ENCODE results near the gene HIPK3.
"Not testable (repeated sequence)": the region's sequence is repeated elsewhere in the genome, so short reads cannot be mapped to it uniquely, and the experiment has no call there.

The HIPK3 gene

DNA sequence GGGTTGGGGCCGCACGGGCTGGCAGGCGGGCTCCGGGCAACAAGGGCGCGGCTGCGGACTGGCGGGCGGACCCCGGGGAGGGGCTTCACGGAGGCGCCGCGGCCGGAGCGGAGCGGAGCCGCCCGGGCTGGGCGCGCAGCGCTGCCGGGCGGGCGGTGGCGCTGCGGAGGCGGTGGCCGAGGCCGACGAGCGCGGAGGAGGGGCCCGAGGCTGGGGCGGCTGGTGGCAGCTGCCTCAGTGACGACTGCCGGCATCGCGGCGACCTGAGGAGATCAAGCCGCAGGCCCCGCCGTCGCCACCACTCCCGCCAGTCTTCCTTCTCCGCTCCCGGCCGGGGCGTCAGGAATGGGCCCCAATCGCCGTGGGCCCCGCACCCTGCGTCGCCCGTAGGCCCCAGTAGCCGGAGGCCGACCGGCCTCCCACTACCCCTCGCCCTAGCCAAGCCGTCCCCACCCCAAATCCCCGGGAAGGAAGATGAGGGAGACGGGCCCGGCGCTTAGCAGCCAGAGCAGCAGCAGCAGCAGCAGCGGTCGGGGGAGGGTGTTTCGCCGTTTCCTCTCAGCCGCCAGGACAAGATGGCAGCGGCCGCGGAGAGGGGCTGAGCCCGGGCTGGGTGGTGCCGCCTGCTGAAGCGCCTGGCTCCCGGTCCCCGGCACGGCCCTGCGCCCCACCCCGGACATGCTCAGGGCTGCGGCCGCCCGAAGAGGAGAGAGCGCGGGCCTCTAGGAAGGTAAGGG lies at the start of gene HIPK3:
TSS of gene HIPK3 (plus strand) at position 222 of the 737 bp plus-strand sequence.
- Mint-ChIP-seq H3K27ac (peak within 1 kb of the TSS; percentile 99), H3K4me3 (peak within 1 kb of the TSS; percentile 98), H3K36me3 (ENCODE audit: low read depth) (peaks cover 13% of the 10 kb centered on the region), H3K27me3 (ENCODE audit: low read depth) (no peaks in the 10 kb centered on the region), H3K9me3 (peaks cover 4% of the 10 kb centered on the region), H3K4me1 (ENCODE audit: low read depth) (peaks cover 31% of the 10 kb centered on the region)
- DNase-seq (ENCODE audit: low spot score): peak; percentile 82

DNA sequence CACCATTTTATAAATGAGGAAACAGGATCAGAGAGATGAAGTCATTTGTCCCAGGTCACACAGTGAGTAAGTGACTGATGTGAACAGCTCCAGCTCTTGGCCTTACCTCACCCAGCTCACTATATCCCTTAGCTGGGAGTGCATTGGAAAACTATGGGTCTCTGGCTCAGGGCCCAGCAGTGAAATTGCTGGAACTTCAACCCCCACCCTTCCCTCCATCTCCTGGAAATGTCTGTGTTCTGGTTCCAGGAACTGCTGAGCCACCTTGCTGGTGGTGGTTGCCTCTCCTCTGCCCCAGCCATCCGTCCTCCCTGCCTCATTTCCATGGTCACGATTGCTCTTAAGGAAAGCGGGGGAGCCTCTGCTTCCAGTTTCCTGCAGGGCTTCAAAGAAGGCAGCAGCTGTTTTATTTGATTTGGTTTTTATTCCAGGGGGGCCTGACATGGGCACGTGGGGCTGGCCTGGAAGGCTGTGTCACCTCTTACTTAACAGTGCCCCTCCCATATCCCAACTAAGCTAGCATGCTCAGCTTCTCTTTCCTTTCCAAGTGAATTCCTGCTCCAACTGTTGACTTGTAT lies 49.7 kb upstream of the HIPK3 start:
- no peak overlapping the region for H3K27ac Mint-ChIP-seq
- no peaks in the 10 kb centered on the region for H3K9me3 Mint-ChIP-seq
- no peaks in the 10 kb centered on the region for H3K36me3 Mint-ChIP-seq (ENCODE audit: low read depth)
- H3K4me3 Mint-ChIP-seq: no peak overlapping the region
- DNase-seq (ENCODE audit: low spot score): no peak
- no peaks in the 10 kb centered on the region for H3K4me1 Mint-ChIP-seq (ENCODE audit: low read depth)
- peaks cover 3% of the 10 kb centered on the region for H3K27me3 Mint-ChIP-seq (ENCODE audit: low read depth)

DNA sequence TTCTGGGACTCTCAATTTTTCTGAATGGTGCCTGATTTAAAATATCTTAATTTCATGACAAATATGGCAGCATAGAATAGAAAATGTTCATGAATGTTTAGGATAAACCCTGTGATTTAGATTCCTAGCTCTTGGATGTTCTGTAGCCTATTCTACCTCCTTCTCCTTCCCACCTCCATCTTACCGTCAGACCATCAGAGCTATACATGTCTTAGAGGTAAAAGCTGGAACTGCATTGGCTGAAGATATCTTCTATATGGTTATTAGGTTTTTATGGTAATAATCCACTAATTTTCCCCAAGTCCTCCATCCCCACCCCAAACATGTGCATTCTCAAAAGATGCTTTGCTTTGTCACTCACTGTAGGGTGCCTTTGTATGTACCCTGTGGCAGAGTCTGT lies 49.0 kb upstream of the HIPK3 start:
- H3K4me3 Mint-ChIP-seq: no peak overlapping the region
- H3K27ac Mint-ChIP-seq: no peak overlapping the region
- H3K4me1 Mint-ChIP-seq (ENCODE audit: low read depth): no peaks in the 10 kb centered on the region
- H3K9me3 Mint-ChIP-seq: no peaks in the 10 kb centered on the region
- no peak for DNase-seq (ENCODE audit: low spot score)
- H3K27me3 Mint-ChIP-seq (ENCODE audit: low read depth): peaks cover 3% of the 10 kb centered on the region
- H3K36me3 Mint-ChIP-seq (ENCODE audit: low read depth): no peaks in the 10 kb centered on the region

DNA sequence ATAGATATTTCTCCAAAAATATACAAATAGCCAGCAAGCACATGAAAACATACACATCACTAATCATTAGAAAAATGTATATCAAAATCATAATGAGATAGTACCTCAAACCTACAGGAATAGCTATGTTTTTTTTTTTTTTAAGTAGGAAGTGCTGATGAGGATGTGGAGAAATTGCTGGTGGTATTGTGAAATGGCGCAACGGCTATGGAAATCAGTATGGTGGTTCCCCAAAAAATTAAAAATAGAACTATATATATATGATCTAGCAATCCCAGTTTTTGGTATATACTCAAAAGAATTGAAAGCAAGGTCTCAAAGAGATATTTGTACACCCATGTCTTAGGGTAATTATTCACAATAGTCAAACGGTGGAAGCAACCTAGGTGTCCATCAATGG lies 46.0 kb upstream of the HIPK3 start:
- Mint-ChIP-seq H3K36me3 (ENCODE audit: low read depth) (no peaks in the 10 kb centered on the region), H3K4me1 (ENCODE audit: low read depth) (no peaks in the 10 kb centered on the region), H3K27me3 (ENCODE audit: low read depth) (peaks cover 3% of the 10 kb centered on the region), H3K4me3 (no peak overlapping the region), H3K9me3 (no peaks in the 10 kb centered on the region), H3K27ac (no peak overlapping the region)
- DNase-seq (ENCODE audit: low spot score): no peak

DNA sequence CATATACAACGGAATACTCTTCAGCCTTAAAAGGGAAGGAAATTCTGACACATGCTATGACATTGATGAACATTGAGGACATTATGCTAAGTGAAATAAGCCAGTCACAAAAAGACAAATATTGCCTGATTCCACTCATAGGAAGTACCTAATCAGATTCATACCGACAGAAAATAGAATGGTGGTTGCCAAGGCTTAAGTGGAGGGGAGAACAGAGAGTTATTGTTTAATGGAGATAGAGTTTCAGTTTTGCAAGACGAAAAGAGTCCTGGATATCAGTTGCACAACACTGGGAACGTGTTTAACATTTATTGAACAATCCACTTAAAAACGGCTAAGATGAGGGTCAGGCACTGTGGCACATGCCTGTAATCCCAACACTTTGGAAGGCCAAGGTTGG lies 45.6 kb upstream of the HIPK3 start:
- Mint-ChIP-seq H3K27me3 (ENCODE audit: low read depth) (peaks cover 3% of the 10 kb centered on the region), H3K4me3 (no peak overlapping the region), H3K27ac (no peak overlapping the region), H3K9me3 (no peaks in the 10 kb centered on the region), H3K4me1 (ENCODE audit: low read depth) (no peaks in the 10 kb centered on the region), H3K36me3 (ENCODE audit: low read depth) (no peaks in the 10 kb centered on the region)
- DNase-seq (ENCODE audit: low spot score): no peak

DNA sequence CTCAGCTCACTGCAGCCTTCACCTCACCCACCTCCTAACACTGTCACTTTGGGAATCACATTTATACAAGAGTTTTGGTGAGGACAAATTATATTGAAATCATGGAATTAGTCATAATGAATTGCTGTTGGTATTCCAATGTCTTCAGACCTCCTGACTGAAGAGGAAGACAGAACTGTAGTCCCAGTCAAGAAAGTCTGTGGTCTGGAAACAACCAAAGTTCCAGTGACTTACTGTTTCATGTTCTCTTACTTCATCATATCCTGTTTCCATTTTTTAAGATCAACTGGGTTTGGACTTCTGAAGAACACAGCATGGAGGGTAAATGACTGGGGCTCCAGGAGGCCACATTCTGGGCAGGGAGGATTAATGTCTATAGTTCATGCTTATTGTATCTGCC lies 43.0 kb upstream of the HIPK3 start:
- Mint-ChIP-seq H3K36me3 (ENCODE audit: low read depth) (no peaks in the 10 kb centered on the region), H3K27ac (no peak overlapping the region), H3K9me3 (no peaks in the 10 kb centered on the region), H3K4me1 (ENCODE audit: low read depth) (no peaks in the 10 kb centered on the region), H3K4me3 (no peak overlapping the region), H3K27me3 (ENCODE audit: low read depth) (peaks cover 2% of the 10 kb centered on the region)
- DNase-seq (ENCODE audit: low spot score): no peak

DNA sequence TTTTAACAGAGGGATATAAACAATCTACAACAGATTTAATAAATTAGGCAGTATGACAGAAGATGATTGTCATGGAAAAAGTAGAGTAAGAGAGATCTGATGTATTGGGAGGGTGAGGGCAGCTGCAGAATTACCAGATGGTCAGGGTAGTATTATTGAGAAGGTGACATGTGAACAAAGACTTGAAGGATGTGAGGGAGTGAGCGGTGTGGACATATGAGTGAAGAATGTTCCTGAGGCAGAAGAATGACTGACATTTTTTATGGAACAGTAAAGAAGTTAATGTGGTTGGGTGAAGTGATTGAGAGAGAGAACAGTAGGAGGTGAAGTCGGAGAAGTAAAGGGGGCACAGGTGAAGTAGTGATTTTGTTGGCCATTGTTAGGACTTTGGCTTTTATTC lies 42.4 kb upstream of the HIPK3 start:
- no peak overlapping the region for H3K4me3 Mint-ChIP-seq
- H3K4me1 Mint-ChIP-seq (ENCODE audit: low read depth): no peaks in the 10 kb centered on the region
- DNase-seq (ENCODE audit: low spot score): no peak
- H3K27ac Mint-ChIP-seq: no peak overlapping the region
- peaks cover 2% of the 10 kb centered on the region for H3K27me3 Mint-ChIP-seq (ENCODE audit: low read depth)
- no peaks in the 10 kb centered on the region for H3K9me3 Mint-ChIP-seq
- no peaks in the 10 kb centered on the region for H3K36me3 Mint-ChIP-seq (ENCODE audit: low read depth)

DNA sequence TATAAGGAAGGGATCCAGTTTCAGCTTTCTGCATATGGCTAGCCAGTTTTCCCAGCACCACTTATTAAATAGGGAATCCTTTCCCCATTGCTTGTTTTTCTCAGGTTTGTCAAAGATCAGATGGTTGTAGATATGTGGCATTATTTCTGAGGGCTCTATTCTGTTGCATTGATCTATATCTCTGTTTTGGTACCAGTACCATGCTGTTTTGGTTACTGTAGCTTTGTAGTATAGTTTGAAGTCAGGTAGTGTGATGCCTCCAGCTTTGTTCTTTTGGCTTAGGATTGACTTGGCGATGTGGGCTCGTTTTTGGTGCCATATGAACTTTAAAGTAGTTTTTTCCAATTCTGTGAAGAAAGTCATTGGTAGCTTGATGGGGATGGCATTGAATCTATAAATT lies 40.5 kb upstream of the HIPK3 start:
- H3K9me3 Mint-ChIP-seq; H3K4me1 Mint-ChIP-seq (ENCODE audit: low read depth); H3K27me3 Mint-ChIP-seq (ENCODE audit: low read depth); H3K36me3 Mint-ChIP-seq (ENCODE audit: low read depth); H3K4me3 Mint-ChIP-seq; H3K27ac Mint-ChIP-seq; DNase-seq (ENCODE audit: low spot score): not testable (repeated sequence)

DNA sequence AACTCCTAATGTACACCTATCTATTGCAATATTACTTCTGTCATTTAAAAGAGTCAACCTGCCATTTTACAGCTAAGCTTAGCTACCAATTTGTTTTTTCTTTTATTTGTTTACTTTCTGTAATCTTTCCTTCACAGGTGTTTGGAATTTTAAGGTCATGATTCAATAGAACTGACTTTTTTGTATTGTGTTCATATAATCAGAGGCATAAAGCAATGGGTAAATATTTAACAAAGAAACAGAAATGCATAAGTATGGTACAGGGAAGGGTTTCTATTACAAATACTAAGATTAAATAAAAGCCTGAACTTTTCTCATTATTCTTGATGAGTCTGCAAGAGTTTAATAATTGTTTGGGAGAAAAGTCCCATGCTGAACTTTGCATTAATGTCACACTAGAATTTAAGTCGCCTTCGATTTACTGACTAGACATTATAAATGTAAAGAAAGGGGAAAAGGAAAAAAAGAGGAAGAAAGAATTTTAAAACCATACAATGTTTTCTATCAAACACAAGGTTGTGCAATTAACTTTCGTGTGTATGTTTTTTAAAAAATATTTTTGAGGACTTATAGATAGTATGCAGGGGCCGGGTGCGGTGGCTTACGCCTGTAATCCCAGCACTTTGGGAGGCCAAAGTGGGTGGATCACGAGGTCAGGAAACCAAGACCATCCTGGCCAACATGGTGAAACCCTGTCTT lies 35.0 kb upstream of the HIPK3 start:
- Mint-ChIP-seq H3K27me3 (ENCODE audit: low read depth) (peaks cover 2% of the 10 kb centered on the region), H3K9me3 (no peaks in the 10 kb centered on the region), H3K27ac (no peak overlapping the region), H3K36me3 (ENCODE audit: low read depth) (no peaks in the 10 kb centered on the region), H3K4me1 (ENCODE audit: low read depth) (no peaks in the 10 kb centered on the region), H3K4me3 (no peak overlapping the region)
- no peak for DNase-seq (ENCODE audit: low spot score)

DNA sequence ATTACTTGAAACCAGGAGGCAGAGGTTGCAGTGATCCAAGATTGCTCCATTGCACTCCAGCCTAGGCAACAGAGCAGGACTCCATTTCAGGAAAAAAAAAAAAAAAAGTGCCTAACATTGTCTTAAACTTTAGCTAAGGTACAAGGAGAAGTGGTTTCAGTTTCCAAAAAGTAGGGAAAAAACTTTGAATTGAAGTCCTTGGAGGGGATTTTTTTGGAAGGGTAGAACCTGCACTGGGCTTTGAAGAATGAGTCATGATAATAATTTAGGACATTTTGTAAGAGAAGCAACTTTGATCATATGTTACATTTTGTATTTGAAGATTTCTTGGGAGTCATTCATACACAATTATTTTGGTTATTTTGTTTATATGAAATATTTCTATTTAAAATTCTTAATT lies 31.8 kb upstream of the HIPK3 start:
- Mint-ChIP-seq H3K27me3 (ENCODE audit: low read depth) (no peaks in the 10 kb centered on the region), H3K9me3 (no peaks in the 10 kb centered on the region), H3K27ac (no peak overlapping the region), H3K36me3 (ENCODE audit: low read depth) (no peaks in the 10 kb centered on the region), H3K4me1 (ENCODE audit: low read depth) (no peaks in the 10 kb centered on the region), H3K4me3 (no peak overlapping the region)
- no peak for DNase-seq (ENCODE audit: low spot score)

DNA sequence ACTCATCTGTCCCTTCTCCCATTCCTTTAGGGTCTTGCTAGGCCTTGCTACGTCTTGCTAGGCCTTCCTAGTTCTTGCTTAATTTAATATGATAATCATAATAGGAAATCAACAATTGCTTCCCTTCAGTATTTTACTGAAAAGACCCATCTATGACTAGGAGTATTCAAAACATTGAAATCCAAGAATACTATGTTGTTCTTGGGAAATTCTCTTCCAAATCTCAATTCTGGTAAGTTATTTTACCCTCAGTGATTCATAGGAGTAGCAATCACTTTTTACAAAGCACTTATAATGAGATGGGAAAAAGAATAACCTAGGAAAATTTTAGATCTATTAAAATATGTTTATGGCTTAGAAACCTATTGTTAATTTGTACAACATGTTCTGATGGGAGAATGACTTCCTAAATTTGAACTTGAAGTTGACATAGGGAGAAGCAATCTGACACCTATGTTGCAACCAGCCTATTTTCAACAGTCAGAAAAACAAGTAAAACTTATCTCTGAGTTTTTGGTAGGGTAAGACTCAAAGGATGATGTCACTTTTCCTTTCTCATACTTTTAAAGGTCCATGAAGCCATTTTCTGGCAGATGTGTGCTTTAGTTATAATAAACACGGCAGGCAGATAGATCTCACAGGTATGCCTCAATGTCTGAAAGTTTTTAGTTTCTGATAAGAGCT lies 29.5 kb upstream of the HIPK3 start:
- H3K27ac Mint-ChIP-seq: no peak overlapping the region
- no peak overlapping the region for H3K4me3 Mint-ChIP-seq
- H3K4me1 Mint-ChIP-seq (ENCODE audit: low read depth): no peaks in the 10 kb centered on the region
- no peak for DNase-seq (ENCODE audit: low spot score)
- no peaks in the 10 kb centered on the region for H3K9me3 Mint-ChIP-seq
- no peaks in the 10 kb centered on the region for H3K27me3 Mint-ChIP-seq (ENCODE audit: low read depth)
- no peaks in the 10 kb centered on the region for H3K36me3 Mint-ChIP-seq (ENCODE audit: low read depth)

DNA sequence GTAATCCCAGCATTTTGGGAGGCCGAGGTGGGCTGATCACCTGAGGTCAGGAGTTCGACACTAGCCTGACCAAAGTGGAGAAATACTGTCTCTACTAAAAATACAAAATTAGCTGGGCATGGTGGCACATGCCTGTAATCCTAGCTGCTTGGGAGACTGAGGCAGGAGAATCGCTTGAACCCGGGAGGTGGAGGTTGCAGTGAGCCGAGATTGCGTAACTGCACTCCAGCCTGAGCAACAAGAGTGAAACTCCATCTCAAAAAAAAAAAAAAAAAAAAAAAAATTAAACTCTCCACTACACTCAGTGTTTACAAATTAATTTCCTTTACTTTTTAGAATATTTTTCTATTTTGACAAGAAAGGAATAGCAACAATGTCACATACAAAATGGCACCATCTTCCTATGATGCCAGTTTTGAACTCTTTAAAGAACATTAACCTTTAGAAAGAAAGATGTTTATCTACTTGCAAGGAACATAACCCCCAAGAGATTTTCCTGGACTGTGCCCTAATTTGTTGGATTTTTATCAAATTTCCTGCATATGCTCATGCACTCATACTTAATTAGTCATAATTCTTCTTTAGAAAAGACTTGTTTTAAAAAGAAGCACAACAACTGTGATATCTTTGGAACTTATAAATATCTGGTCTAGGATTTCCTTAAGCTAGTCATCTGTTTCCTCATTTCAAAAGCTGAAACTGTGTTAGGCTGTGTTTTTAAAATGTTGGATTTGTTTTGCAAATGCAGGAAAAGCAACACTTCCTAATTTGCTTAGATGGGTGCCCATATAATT lies 22.6 kb upstream of the HIPK3 start:
- Mint-ChIP-seq H3K9me3 (no peaks in the 10 kb centered on the region), H3K4me1 (ENCODE audit: low read depth) (no peaks in the 10 kb centered on the region), H3K4me3 (no peak overlapping the region), H3K36me3 (ENCODE audit: low read depth) (no peaks in the 10 kb centered on the region), H3K27ac (no peak overlapping the region), H3K27me3 (ENCODE audit: low read depth) (no peaks in the 10 kb centered on the region)
- DNase-seq (ENCODE audit: low spot score): no peak

DNA sequence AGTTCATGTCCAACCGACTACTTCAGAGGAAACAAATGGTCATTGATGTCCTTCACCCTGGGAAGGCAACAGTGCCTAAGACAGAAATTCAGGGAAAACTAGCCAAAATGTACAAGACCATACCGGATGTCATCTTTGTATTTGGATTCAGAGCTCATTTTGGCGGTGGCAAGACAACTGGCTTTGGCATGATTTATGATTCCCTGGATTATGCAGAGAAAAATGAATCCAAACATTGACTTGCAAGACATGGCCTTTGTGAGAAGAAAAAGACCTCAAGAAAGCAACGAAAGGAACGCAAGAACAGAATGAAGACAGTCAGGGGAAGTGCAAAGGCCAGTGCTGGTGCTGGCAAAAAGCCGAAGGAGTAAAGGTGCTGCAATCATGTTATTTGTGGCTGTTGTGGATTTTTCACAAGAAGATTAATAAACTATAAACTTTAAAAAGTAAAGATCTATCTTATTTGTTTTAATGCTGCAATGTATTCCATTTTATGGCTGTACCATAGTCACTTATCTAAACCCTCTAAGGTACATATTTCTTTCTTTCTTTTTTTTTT lies 20.1 kb upstream of the HIPK3 start:
- Mint-ChIP-seq H3K36me3 (ENCODE audit: low read depth) (no peaks in the 10 kb centered on the region), H3K27me3 (ENCODE audit: low read depth) (no peaks in the 10 kb centered on the region), H3K4me1 (ENCODE audit: low read depth) (no peaks in the 10 kb centered on the region), H3K27ac (no peak overlapping the region), H3K9me3 (no peaks in the 10 kb centered on the region), H3K4me3 (no peak overlapping the region)
- DNase-seq (ENCODE audit: low spot score): no peak
